GM18507 (cell line): Measurements from ENCODE around the gene IGBP1.
A peak's percentile ranks its signal among the peaks of the same experiment; 100 is the strongest.
"Not testable (repeated sequence)": the region's sequence is repeated elsewhere in the genome, so short reads cannot be mapped to it uniquely, and the experiment has no call there.

Experiments
- DNase-seq: peaks from one replicate; pipeline ENCODE4 v3.0.0; 2011; ENCODE audit warnings: low read depth; ENCODE audit not compliant: insufficient read length; ENCODE audit errors: extremely low spot score
- FAIRE-seq: peaks from 2 replicates; lab custom pipeline; 2011; peaks lifted over from hg19 to GRCh38; lab: Jason Lieb, UNC

Gene IGBP1

DNA sequence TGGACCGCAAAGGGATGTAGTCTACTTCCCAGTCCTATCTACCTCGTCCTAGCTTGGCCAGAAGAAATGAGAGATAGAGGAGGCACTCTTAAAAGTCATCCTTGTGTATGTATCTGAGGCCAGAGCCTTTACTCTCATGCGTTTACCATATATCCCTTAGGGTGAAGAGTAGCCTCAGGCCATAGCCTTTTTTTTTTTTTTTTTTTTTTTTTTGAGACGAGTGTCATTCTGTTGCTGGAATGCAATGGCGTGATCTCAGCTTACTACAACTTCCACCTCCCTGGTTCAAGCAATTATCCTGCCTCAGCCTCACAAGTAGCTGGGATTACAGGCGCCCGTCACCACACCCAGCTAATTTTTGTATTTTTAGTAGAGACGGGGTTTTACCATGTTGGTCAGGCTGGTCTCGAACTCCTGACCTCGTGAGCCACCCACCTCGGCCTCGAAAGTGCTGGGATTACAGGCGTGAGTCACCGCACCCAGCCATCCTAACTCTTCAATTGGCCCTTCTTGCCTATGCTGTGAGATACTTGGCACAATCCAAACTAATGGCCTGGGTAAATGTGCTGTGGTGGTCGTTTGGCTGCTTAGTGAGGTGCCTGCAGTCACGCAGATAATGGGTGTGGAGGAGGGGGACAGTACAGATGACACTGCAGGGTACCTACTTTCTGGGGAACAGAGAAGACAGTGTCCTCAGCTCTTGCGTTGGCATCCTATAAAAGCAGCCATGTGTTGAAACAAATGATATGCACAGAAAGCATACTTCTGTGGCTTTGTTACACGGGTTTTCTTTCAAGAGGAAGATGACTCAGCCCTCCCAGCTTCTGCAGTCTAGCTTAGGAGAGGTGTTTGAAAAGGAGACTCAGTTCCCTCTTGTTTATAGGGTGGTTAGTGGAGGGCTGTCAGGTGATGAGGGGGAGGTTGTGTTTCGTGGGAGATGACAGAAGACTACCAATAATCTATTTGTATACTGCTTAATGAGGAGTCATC is 33.6 kb downstream of the IGBP1 start:
- FAIRE-seq, result no peak
- no peak for DNase-seq

DNA sequence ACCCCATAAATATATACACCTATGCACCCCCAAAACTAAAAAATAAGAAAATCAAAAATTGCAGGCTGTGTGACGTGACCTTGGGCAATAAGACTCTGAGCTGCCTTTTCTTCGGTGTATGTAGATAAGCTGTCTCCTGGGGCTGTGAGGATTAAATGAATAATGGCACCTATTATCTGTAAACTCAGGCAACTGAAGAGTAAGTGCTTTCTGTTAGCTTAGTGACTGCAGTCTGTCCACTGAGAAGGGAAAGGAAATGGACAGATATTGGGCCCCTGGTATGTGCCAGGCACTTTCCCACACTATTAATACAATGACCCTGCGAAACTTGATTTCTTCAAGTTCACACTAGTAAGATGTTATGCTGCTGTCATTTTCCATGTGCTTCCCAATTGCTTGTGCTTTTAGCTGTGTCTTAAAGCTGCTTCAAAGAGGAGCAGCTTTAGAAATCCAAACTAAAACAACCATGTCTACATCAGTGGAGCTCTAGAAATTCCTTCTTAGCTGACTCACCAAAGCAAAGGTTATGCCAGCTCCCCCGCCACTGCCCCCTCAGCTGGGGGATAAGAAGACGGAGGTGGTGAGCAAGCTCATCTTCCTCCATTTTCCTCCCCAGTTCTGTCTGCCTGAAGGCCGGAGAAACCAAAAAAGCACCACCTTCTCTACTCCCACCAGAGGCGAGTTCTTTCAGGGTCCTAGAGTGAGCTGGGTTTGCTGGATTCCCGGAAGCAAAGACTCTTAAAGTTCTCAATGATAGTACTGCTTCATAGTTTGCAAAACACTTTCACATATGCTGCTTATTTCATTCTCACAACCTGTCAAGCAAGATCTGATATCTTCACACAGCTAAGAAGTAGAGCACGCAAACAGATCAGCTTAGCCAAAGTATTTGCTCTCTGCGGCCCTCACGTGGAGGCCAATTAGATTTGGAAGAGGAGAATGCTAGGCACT is 35.3 kb downstream of the IGBP1 start:
- FAIRE-seq (no peak), DNase-seq (no peak)

GRCh38 chrX:70169281-70169680 is 36.0 kb downstream of the IGBP1 start:
- DNase-seq, result no peak
- FAIRE-seq, result no peak

DNA sequence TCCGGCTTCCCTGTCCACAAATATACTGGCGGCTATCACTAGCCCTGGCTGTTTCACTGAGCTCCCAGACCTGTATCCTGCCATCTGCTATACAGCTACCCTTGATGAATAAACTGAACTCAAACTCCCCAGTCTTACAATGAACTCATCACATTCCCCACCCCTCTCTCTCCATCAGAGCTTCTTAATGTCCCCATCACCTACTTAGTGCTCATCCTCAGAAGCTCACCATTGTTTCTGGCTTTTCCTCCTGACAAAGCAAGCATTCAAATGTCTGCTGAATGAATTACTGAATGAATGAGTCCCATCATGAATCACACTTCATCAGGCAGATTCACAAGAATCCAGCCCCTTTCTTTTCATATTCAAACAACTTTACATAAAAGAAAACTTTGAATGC is 38.4 kb downstream of the IGBP1 start:
- DNase-seq, result no peak
- no peak for FAIRE-seq

DNA sequence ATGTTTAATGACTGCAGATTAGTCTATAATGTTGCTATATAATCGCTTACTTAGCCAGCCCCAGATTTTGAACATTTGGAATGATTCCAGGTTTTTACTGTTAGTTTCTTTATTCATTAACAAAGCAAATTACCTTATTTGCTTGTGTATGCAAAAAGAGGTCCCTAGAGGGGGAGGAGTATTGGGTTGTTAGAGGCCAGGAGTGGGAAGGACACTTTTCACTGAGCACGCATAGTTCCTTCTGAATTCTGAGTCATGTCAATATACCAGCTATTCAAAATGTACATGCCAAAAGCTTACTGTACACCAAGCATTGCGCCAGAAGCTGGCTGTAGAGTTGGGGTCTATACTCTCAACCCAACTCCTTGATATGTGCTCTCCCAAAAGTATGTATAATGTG is 39.0 kb downstream of the IGBP1 start:
- no peak for DNase-seq
- FAIRE-seq, result no peak

GRCh38 chrX:70172964-70173363 is 39.7 kb downstream of the IGBP1 start:
- no peak for FAIRE-seq
- DNase-seq, result no peak

DNA sequence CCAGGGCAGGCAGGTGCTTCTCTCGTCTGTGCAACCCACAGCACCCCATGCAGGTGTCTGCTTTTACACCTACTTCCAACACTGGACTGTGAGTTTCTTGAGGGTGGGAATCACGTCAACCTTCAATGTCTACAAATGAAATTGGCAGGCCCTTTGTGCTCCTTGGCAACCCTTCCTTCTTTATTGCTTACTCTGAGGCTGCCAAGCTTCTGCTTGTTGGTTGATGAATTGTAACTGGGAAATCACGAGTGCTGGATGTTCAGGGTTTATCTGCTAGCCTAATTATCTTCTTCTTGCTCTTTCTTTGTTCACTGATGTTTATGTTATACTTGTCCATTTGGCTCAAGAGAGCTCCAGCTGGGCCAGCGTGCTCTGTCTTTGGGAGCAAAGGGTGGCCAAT is 41.5 kb downstream of the IGBP1 start:
- DNase-seq (no peak), FAIRE-seq (no peak)

- DNase-seq (no peak), FAIRE-seq (no peak)
These were observed 42.1 kb downstream of the IGBP1 start for GRCh38 chrX:70175338-70175737.

- DNase-seq (no peak), FAIRE-seq (peak; percentile 88)
These were observed 43.8 kb downstream of the IGBP1 start, which contains the start of gene DGAT2L6 for GRCh38 chrX:70176938-70177533. TSS of gene DGAT2L6 (plus strand) at chrX:70177483. CDS start at chrX:70177583, 100 bp downstream.

GRCh38 chrX:70183091-70183490 is 49.8 kb downstream of the IGBP1 start:
- no peak for FAIRE-seq
- no peak for DNase-seq

GRCh38 chrX:70190225-70190624 is 57.0 kb downstream of the IGBP1 start:
- FAIRE-seq, result no peak
- no peak for DNase-seq

GRCh38 chrX:70196961-70197720 is 63.9 kb downstream of the IGBP1 start:
- DNase-seq, result no peak
- FAIRE-seq, result peak; percentile 80

GRCh38 chrX:70201732-70202131 is 68.5 kb downstream of the IGBP1 start:
- no peak for FAIRE-seq
- no peak for DNase-seq

DNA sequence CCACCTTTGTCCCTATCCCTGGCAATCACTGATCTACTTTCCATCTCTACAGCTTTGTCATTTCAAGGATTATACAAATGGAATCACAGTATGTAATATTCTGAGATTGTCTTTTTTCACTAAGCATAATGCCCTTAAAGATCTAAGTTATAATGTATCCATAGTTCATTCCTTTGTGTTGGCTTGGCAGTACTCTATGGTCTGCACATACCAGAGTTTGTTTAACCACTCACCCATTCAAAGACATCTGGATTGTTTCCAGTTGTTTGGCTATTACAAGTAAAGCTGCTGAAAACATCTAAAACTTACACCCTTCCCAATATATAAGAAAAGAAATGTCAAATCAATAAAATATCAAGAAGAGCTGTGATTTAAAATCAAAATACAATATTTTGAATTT is 75.2 kb downstream of the IGBP1 start:
- DNase-seq (no peak), FAIRE-seq (no peak)

DNA sequence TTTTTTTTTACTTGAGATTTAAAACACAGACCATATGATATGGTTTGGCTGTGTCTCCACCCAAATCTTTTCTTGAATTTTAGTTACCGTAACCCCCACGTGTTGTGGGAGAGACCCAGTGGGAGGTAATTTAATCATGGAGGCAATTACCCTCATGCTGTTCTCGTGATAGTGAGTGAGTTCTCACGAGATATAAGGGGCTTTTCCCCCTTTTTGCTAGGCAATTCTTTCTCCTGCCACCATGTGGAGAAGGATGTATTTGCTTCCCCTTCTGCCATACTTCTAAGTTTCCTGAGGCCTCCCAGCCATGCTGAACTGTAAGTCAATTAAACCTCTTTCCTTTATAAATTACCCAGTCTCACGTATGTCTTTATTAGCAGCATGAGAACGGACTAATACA is 76.3 kb downstream of the IGBP1 start:
- FAIRE-seq, DNase-seq: not testable (repeated sequence)
